Stimulated activated CD4-positive, alpha-beta T cell treated with anti-CD3 and anti-CD28 coated beads, Interleukin-4, amount 100 ng/mL, for 4 hours (primary cell): Measurements from ENCODE around the gene FSD1L.
A peak's percentile ranks its signal among the peaks of the same experiment; 100 is the strongest.
"Not testable (repeated sequence)": the region's sequence is repeated elsewhere in the genome, so short reads cannot be mapped to it uniquely, and the experiment has no call there.

Experiments
- DNase-seq, 2 experiments: peaks; one replicate each; pipeline ENCODE4 v3.0.0-alpha.2; 2020

Gene FSD1L

DNA sequence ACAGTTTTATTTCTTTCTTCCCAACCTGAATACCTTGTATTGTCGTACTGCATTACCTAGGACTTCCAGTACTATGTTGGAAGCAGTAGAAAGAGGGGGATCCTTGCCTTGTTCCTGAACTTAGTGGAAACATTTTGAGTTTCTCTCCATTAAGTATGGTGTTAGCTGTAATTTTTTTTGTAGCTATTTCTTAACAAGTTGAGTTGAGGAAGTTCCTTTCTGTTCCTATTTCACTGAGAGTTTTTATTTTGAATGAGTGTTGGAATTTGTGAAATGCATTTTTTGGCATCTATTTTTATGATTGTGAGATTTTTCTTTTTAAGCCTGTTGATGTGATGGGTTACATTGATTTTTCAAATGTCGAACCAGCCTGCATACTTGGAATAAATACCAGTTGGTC is 49.0 kb downstream of the FSD1L start:
- no peak for DNase-seq

DNA sequence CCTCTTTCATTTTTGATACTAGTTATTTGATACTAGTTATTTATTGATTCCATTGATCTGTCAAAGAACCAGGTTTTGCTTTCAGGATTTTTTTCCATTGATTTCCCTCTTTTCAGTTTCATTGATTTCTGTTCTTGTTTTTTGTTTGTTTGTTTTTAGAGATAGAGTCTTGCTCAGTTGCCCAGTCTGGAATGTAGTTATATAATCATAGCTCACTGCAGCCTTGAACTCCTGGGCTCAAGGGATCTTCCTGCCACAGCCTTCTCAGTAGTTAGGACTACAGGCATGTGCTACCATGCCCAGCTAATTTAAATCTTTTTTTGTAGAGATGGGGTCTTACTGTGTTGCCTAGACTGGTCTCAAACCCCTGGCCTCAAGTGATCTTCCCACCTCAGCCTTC is 49.9 kb downstream of the FSD1L start:
- no peak for DNase-seq

DNA sequence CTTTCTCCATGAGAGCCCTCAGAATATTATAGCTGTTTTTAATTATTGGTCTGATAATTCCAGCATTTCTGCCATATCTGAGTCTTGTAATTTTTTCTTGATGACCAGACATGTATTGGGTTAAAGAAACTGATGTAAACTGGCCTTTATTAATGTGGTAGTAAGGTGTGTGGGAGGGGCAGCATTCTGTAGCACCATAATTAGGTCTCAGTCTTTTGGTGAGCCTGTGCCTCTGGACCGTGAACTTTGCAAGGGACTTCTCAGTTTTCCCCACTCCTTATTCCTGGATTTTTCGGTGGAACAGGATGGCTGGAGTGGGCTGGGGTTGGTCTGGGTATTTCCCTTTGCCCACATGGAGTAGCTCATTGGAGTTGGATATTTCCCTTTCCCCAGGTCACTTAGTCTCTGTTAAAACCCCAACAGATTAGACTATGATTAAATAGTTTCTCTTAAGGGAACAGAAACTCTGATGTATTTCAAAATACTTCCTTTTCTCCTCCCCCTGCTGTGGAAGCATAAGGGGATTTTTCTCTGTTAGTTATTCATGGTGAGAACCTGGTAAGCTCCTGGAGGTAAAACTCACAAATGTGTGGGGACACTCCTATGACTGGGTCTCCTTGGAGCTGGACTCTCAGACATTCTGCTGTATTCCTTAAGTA is 52.4 kb downstream of the FSD1L start:
- DNase-seq: no peak

DNA sequence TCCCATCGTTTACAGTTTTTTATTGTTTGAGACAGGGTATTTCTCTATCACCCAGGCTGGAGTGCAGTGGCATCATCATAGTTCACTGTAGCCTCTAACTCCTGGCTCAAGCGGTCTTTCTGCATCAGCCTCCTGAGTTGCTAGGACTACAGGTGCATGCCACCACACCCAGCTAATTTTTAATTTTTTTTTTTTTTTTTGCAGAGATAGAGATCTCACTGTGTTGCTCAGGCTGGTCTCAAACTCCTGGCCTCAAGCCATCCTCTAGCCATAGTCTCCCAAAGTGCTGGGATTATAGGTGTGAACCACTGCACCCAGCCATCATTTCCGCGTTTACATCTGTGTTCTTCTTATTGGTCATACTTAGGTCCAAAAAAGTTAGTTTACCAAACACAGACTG is 53.6 kb downstream of the FSD1L start:
- no peak for DNase-seq

DNA sequence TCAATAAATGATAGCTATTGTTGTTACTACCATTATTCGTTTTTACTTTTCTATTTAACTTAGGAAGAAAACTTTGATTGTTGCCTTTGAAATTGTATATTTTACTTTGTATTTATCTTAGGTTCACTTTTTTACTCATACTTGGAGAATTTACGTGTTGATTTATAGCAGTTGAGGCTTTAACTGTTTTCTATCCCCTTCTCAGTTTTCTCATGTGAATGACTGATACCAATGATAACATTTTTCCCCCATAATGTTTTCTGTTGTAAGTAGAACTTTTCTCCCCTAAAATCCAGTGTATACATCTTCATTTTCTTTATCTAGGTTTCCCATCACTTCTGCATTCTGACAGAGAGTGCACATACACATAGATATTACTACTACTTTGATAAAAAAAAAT is 54.4 kb downstream of the FSD1L start:
- no peak for DNase-seq

DNA sequence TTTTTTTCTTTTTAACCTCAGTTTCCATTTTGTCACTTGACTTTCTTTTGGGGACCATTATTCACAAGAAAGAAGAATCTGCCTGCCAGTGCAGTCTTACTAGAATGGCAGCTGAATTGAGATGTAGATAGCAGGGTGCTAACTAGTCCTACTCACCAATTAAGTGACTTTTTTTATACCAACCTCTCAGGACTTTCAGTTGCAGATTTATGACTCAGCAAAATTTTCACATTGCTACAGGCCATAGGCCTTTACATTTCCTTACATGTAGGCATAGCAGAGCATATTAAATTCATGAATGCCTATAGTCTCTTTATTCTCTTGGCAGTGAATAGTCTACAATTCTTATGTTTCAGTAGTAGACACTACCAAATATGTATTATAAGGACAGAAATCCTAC is 56.0 kb downstream of the FSD1L start:
- no peak for DNase-seq

DNA sequence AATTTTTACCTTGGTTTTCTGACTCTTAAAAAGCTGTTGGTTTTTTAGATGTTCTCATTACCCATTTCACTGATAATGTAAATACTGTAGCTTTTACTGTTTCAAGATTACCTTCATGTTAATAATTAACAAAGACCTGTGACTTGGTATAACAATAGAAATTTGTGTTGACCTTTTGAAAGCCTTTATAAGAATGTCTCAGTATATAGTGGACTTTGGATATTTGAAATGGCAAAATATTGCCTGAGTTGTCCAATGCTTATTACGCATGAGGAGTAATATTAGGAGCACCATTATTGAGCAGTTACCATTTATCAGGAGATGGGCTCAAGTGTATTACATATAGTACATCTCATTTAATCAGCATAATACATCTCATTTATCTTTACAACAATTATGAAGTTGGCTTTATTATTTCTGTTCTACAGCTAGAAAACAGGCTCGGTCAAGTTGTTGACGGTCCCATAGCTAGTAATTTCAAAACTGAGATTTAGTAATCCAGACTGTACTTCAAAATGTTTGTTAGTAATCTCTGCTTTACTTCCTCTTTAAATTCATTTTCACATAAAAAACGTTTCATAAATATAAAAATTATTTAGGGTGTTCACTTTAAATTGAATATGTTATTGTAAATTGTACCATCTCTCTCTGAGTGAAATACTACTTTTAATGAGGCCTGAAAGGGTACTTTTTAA is 59.4 kb downstream of the FSD1L start:
- DNase-seq: no peak

DNA sequence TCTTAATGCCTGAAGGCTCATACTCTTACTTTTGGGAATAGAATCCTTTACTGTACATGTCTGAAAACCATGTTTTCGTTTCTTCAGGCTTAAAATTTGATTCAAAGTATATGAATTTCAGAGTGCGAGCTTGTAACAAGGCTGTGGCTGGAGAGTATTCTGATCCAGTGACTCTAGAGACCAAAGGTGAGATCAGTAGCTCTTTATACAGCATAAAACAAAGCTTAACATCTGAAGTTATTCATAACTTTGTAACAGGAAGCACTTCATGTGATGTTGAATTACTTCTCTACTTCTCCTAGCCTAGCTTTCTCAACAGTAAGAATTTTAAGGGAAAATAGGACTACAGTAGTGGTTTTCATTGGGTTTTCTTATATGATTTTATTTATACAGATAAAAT is 60.7 kb downstream of the FSD1L start:
- DNase-seq: no peak

DNA sequence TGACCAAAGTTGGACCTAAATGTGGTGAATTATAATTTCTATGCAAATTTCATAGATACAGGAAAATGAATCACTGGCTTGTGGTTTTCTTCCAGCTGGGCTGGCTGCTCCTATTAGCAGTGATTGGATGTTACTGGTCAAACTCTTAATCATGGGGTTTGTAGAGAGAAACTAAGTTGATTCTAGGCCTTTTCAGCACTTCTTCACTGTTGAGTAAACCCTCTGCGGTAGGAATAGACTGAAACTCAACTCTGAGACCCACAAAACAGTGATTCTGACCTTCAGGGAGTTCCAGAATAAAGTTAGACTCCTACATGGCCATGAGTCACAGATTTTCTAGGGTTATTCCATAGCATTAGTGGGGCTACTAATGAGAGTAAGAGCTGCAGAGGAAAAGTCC is 62.2 kb downstream of the FSD1L start:
- DNase-seq: no peak

DNA sequence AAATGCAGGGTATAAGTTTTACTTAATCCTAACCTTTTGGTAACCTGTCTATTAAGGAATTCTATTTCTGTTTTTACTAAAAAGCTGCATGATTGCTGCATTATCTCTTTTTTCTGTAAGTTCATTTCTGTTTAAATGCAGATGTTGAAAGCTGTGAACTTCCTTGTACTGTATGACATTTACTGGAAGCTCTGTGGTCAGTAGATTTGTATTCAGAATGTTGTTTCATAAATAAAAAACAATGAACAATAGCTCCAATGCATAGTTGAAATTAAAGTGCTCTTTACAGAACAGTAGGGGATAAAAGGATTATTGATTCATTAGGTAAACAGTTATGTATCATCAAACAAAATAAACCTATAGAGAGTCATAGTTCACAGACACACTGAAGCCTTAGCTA is 63.6 kb downstream of the FSD1L start:
- DNase-seq: no peak

DNA sequence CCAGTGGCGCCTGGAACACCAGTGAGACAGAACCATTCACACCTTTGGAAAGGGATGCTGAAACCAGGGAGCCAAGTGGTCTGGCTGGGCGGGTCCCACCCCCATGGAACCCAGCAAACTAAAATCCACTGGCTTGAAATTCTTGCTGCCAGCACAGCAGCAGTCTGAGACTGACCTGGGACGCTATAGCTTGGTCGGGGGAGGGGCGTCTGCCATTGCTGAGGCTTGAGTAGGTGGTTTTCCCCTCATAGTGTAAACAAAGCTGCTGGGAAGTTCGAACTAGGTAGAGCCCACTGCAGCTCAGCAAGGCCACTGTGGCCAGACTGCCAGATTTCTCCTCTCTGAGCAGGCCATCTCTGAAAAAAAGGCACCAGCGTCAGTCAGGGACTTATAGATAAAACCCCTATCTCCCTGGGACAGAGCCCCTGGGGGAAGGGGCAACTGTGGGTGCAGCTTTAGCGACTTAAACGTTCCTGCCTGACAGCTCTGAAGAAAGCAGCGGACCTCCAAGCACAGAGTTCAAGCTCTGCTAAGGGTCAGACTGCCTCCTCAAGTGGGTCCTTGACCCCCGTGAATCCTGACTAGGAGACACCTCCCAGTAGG is 68.1 kb downstream of the FSD1L start:
- no peak for DNase-seq

DNA sequence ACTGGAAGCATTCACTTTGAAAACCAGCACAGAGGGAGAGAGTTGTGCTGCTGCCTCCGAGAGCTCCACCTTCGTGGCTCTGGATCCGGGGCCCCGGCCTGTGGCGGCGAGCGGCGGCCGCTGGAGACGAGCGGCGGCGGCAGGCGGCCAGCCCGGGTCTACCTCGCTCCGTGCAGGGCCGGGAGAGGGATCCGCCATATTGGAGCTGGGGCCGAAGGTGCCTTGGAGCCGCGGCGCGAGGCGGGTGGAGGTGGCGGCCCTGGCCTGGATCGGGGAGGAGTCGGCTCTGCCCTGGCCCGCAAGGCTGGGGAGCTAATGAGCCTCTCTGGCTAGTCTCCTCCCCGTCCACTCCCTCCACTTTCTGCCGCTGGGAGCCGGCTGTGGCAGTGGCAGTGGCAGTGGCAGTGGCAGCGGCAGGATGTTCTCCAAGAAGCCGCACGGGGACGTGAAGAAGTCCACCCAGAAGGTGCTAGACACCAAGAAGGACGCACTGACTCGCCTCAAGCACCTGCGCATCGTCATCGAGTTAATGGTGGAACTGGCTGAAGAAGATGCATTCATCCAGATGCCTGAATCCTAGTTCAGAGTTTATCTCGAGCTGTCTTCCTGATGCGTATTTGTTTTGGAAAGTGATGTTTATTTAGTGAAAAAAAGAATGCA is 72.0 kb downstream of the FSD1L start:
- peak; percentile 5 to 17 for DNase-seq

DNA sequence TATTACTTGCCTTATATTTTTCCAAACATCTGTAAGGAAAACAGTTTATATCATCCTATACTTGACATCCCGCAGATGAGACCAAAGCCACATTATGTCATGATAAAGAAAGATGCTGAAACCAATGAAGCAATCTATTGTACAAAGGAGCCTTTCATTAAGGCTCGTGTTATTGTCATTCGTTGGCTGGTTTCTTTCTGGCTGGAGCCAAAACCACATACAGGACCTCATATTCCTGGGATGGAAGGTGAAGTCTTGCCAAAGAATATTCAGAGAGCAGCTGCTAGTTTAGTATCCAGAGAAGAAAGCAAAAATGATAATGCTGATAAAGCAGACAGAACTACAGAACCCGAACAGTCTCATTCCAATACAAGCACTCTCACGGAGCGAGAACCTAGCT is 73.2 kb downstream of the FSD1L start:
- not testable (repeated sequence) for DNase-seq

DNA sequence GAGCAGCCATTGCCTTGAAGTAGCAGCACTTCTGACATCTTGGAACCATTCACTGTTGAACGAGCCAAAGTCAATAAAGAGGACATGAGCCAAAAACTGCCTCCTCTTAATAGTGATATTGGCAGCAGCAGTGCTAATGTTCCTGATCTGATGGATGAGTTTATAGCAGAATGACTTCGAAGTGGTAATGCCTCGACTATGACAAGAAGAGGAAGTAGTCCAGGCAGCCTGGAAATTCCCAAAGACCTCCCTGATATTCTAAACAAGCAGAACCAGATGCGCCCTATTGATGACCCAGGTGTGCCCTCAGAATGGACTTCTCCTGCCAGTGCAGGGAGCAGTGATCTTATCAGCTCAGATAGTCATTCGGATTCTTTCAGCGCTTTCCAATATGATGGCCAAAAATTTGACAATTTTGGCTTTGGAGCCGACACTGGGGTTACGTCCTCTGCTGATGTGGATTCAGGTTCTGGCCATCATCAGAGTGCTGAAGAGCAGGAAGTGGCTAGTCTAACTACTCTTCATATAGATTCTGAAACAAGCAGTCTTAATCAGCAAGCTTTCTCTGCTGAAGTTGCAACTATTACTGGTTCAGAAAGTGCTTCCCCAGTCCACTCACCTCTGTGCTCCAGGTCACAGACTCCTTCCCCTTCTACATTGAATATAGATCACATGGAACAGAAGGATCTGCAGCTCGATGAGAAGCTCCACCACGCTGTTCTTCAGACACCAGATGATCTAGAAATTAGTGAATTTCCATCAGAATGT is 75.0 kb downstream of the FSD1L start:
- not testable (repeated sequence) for DNase-seq

DNA sequence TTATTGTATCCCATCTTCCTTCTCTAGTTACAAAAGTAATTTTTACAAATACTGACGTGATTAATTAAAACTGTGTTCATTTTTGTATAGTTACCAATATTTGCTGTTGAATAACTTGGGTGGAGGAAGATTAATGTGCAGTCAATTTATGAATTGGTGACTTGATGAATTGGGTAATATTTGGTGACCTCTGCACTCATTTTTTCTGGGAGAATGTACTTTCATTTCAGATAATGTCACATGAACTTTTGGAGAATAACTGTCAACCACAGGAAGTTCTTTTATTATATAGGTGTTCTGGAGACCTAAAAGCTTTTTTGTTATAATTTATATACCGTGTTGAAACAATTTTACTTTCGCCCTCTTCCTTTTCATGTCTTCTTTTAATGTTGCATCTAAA is 83.7 kb downstream of the FSD1L start:
- no peak for DNase-seq

DNA sequence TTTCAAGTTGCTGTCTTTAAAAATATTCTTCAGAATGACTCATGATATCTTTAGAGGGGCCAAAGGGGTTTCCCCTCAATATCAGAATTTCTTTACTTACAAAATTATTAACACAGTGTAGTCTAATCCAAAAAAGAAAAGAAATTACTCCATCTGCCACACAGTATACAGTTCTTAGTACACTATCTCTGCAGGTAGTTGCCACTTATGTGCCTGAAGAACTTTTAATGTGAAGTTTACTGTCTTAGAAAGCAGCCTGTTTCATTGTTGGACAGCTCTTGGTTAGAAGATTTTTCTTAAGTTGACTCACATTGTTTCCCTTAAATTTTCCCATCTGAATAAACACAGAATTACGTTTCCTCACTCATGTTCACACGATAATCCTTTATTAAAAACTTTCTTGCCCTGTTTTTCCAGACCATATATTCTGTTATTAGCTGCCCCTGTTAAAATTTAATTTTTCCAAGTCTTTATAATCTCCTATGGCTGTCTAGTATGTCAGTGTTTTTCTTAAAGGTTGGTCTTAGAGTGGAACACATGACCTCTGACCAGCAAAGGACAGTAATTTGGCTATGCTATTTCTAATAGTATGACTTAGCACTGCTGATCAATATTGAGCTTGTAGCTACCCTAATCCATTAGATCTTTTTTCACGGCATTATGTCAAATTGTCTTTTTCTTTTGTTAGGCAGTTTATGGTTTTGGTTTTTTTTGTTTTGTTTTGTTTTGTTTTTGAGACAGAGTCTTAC is 88.3 kb downstream of the FSD1L start:
- no peak for DNase-seq

DNA sequence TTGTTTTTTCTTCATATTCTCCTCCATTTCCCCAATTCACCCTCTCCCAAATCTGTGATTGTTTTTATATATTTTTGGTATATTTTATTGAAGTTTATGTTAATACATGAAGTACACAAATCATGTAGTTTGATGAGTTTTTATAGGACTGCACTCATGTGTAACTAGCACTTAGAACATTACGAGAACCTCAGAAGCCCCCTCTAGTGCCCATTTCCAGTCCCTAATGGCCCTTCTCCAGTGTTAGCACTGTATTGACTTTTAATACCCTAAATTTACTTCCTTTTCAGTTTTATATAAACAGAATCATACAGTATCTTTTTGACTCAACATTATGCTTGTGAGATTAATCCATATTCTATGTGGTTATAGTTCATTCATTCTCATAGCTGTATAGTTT is 91.6 kb downstream of the FSD1L start:
- no peak for DNase-seq

DNA sequence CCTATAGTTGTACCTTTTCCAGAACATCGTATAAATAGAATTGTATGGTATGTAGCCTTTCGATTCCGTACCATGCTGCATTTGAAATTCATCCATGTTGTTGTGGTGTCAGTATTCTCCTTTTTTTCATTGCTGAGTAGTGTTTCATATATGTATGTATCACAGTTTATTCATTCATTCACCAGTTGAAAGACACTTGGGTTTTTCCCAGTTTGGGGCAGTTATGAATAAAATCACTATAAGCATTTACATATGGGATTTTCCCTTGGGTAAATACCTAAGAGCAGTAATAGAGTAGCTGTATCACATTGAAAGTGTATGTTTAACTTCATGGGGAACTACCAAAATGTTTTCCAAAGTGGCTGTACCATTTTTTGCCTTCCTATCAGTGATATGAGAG is 94.0 kb downstream of the FSD1L start:
- no peak for DNase-seq

DNA sequence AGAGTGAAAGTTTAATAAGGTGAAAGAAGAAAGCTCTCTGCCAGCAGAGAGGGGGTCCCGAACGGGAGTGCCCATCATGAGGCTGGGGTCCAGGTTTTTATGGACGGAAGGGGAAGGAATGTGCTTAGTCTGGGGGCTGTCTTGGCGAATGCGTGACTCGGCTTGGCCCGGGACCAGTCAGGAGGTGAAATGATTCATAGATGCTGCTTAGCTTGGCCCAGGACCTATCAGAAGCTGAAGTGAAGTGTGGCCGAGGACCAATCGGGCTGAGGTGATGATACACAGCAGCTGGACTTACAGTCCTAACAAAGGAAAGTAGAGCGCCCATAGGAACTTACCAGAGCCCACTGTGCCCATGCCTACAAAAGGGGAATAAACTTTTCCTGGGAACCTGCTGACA is 106.2 kb downstream of the FSD1L start:
- no peak for DNase-seq

DNA sequence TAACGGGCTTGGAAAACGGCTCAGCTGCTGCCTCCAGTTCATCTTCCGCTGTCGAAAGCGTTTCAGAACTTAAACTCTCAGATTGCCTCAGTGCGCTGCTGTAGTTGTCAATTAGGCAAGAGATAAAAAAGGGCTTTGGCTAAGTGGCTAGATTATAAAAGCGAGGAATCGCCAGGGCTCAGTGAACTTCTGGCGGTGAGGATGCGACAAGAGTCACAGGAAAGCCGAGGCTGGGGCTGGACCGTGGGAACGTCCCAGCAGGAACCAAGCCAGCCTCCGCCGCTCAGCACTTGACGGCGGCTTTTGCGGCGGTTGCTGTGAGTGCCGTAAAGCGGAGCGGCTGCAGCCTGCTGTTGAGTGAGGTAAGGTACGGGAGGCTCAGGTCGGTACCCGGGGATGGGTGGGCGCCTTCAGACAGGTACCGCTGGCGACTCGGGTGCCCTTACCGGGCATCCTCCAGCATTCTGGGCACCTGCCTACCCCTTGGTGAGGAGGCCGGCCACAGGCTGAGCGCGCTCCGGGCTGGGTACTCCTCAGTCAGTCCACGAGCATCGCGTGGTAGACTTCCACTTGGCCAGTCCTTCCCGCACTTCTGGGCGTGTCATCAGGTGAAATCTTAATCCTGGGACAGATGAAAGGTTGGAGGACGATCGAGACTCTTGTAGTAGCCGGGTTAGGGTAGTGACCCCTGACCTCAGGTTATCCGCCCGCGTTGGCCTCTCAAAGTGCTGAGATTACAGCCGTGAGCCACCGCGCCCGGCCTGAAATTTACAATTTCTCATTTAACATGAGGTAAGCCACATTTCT is 110.2 kb downstream of the FSD1L start, which contains the start of gene FKTN:
Gene FKTN, plus strand, starts transcription at position 328 of the 807 bp plus-strand sequence. CDS start 16,902 bp downstream, outside the sequence.
- peak; percentile 79 to 81 for DNase-seq

DNA sequence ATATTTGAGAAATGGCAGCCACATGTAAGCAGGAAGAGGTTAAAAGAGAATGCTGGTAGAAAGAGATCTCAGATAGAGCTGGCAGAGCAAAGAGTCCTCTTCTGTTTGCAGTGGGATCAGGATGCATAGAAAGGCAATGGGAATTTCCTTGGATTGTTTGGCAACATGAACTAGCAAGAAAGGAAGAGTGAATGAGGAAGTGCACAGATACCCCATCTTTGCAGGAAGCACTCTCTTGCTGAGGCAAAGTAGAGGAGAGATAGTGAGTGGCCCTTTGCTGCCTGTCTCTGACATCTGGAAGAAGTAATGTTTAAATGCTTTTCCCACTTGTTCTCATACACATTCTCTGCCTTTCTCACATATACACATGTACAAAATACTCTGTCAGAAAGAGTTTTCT is 124.6 kb downstream of the FSD1L start:
- DNase-seq: no peak
